ENCODE data around the gene MIP. TPM values are rescaled to one million over a fixed set of nuclear protein-coding genes. Genes with fewer than 3 reads are reported as not detected.

The MIP gene
- total RNA-seq, 1 donor from 2014 or later: not detected

DNA sequence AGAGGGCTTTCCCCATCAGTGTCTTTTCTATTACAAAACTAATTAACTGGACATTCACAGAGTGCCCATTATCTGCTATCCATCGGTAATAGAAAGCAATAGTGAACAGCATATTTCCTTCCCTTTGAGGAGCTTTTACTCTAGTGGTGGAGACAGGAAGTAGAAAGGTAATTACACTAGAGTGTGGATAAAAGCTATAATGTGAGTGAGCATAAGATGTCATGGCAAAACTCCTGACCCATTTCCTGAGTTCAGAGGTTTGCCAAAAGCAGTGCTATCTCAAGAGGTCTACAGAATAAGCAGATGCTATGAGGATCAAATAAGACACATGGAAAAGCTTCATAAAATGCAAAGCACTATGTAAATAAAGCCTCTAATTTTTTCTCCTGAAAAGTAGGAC, 29.3 kb downstream of the MIP start:
- intact Hi-C loops (cut with DNase I): no loop called here
- TF ChIP-seq, protein P1, sequence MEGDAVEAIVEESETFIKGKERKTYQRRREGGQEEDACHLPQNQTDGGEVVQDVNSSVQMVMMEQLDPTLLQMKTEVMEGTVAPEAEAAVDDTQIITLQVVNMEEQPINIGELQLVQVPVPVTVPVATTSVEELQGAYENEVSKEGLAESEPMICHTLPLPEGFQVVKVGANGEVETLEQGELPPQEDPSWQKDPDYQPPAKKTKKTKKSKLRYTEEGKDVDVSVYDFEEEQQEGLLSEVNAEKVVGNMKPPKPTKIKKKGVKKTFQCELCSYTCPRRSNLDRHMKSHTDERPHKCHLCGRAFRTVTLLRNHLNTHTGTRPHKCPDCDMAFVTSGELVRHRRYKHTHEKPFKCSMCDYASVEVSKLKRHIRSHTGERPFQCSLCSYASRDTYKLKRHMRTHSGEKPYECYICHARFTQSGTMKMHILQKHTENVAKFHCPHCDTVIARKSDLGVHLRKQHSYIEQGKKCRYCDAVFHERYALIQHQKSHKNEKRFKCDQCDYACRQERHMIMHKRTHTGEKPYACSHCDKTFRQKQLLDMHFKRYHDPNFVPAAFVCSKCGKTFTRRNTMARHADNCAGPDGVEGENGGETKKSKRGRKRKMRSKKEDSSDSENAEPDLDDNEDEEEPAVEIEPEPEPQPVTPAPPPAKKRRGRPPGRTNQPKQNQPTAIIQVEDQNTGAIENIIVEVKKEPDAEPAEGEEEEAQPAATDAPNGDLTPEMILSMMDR (IDR thresholded peaks at IDR 0.05): no peak
- no peaks in the 10 kb centered on the region for H3K27me3 ChIP-seq
- no peak for DNase-seq (ENCODE audit: low spot score in 2 of 2)
- no peaks in the 10 kb centered on the region for H3K4me1 ChIP-seq
- no peak overlapping the region for H3K4me3 ChIP-seq
- peaks cover 0 to 3% of the 10 kb centered on the region in 2 donors for H3K36me3 ChIP-seq
- no peaks in the 10 kb centered on the region for H3K9me3 ChIP-seq
- H3K27ac ChIP-seq: no peak overlapping the region

- H3K9me3 ChIP-seq: no peaks in the 10 kb centered on the region
- H3K27ac ChIP-seq: no peak overlapping the region
- no peak for DNase-seq (ENCODE audit: low spot score in 2 of 2)
Measured at GRCh38 chr12:56420411-56420810, 34.0 kb downstream of the MIP start.

GRCh38 chr12:56417739-56418138, 36.7 kb downstream of the MIP start:
- Histone ChIP-seq H3K27me3 (no peaks in the 10 kb centered on the region), H3K36me3 (no peaks in the 10 kb centered on the region), H3K4me3 (no peak overlapping the region), H3K9me3 (no peaks in the 10 kb centered on the region), H3K27ac (no peak overlapping the region), H3K4me1 (no peaks in the 10 kb centered on the region)
- TF ChIP-seq, protein P1 (IDR thresholded peaks at IDR 0.05): no peak
- no peak for DNase-seq (ENCODE audit: low spot score in 2 of 2)
- intact Hi-C loops (cut with DNase I): no loop called here

More at GRCh38 chr12:56420411-56420810, 34.0 kb downstream of the MIP start:
- no peak overlapping the region for H3K4me3 ChIP-seq
- H3K36me3 ChIP-seq: no peaks in the 10 kb centered on the region
- intact Hi-C loops (cut with DNase I): no loop called here
- no peaks in the 10 kb centered on the region for H3K27me3 ChIP-seq
- no peaks in the 10 kb centered on the region for H3K4me1 ChIP-seq
- TF ChIP-seq, protein P1 (IDR thresholded peaks at IDR 0.05): no peak

GRCh38 chr12:56414401-56414800, 40.1 kb downstream of the MIP start:
- no peaks in the 10 kb centered on the region for H3K9me3 ChIP-seq
- no peak for DNase-seq (ENCODE audit: low spot score in 2 of 2)
- H3K4me1 ChIP-seq: no peaks in the 10 kb centered on the region
- intact Hi-C loops (cut with DNase I): no loop called here
- H3K4me3 ChIP-seq: no peak overlapping the region
- TF ChIP-seq, protein P1 (IDR thresholded peaks at IDR 0.05): no peak
- no peaks in the 10 kb centered on the region for H3K27me3 ChIP-seq
- H3K27ac ChIP-seq: no peak overlapping the region
- no peaks in the 10 kb centered on the region for H3K36me3 ChIP-seq

GRCh38 chr12:56413392-56413791, 41.1 kb downstream of the MIP start:
- H3K4me1 ChIP-seq: no peaks in the 10 kb centered on the region
- no peak overlapping the region for H3K4me3 ChIP-seq
- H3K36me3 ChIP-seq: no peaks in the 10 kb centered on the region
- H3K27me3 ChIP-seq: no peaks in the 10 kb centered on the region
- no peaks in the 10 kb centered on the region for H3K9me3 ChIP-seq
- no peak for DNase-seq (ENCODE audit: low spot score in 2 of 2)
- TF ChIP-seq, protein P1 (IDR thresholded peaks at IDR 0.05): no peak
- no peak overlapping the region for H3K27ac ChIP-seq
- intact Hi-C loops (cut with DNase I): no loop called here
